Activated CD4-positive, alpha-beta T cell treated with anti-CD3 and anti-CD28 coated beads, Interleukin-2, amount 10 ng/mL, durations not matched to agents 7 days and 5 days (primary cell): ENCODE results near the gene P2RX5. TPM values are rescaled to one million over a fixed set of nuclear protein-coding genes. Genes with fewer than 3 reads are reported as not detected.
"Not testable (repeated sequence)": the region's sequence is repeated elsewhere in the genome, so short reads cannot be mapped to it uniquely, and the experiment has no call there.

Source experiments
- CTCF ChIA-PET: fragments of 350-600 bp; sonication (Branson Sonifier 250); formaldehyde crosslinking; loops from one replicate; lab custom pipeline; 2021; ENCODE audit warnings: antibody characterized with exemption; lab: Charles Lee
- POLR2A ChIA-PET: fragments of 350-600 bp; sonication (Branson Sonifier 250); formaldehyde crosslinking; loops from one replicate; lab custom pipeline; 2021; ENCODE audit warnings: antibody characterized with exemption; lab: Charles Lee
- DNase-seq: peaks from one replicate; pipeline ENCODE4 v3.0.0-alpha.2; 2020
- H3K27ac Mint-ChIP-seq: one replicate; pipeline ENCODE4 v1.8.0; 2021; ENCODE audit warnings: mild to moderate bottlenecking, moderate library complexity, mixed read lengths
- H3K27me3 Mint-ChIP-seq: one replicate; pipeline ENCODE4 v1.8.0; 2021; ENCODE audit warnings: mixed read lengths
- H3K36me3 Mint-ChIP-seq: one replicate; pipeline ENCODE4 v1.8.0; 2021; ENCODE audit warnings: low read depth, mixed read lengths
- H3K4me1 Mint-ChIP-seq: one replicate; pipeline ENCODE4 v1.8.0; 2021; ENCODE audit warnings: mixed read lengths
- H3K4me3 Mint-ChIP-seq: one replicate; pipeline ENCODE4 v1.8.0; 2021; ENCODE audit warnings: mild to moderate bottlenecking, moderate library complexity, mixed read lengths
- H3K9me3 Mint-ChIP-seq: one replicate; pipeline ENCODE4 v1.8.0; 2021; ENCODE audit warnings: mixed read lengths
- total RNA-seq, 2 experiments: library from RNA; stranded (reverse); gene quantifications; one replicate each; pipeline ENCODE4 v1.2.3, GENCODE V29; 2021

The P2RX5 gene
- total RNA-seq, 2 experiments from 2014 or later: 33.6 to 39.4 TPM

DNA sequence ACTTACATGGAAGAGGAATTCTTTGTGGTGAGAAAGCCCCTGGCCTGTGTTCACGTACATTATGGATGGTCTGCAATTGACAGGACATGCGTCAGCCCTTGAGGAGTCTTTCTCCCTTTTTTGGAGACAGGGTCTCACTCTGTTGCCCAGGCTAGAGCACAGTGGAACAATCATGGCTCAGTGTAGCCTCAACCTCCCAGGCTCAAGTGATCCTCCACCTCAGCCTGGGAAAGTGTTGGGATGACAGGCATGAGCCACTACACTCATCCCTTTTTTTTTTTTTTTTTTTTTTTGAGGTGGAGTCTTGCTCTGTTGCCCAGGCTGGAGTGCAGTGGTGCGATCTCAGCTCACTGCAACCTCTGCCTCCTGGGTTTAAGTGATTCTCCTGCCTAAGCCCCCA is 32.1 kb upstream of the P2RX5 start:
- H3K27ac Mint-ChIP-seq, H3K27me3 Mint-ChIP-seq, H3K4me3 Mint-ChIP-seq, H3K9me3 Mint-ChIP-seq, POLR2A ChIA-PET, DNase-seq: not testable (repeated sequence)
- Mint-ChIP-seq H3K4me1 (peaks cover 37% of the 10 kb centered on the region), H3K36me3 (peaks cover 34% of the 10 kb centered on the region)
- CTCF ChIA-PET: interaction anchor here (1.3 to 4.9 kb wide), 3 partner anchors 11 to 116 kb away, joined by 3 to 40 read pairs (median 5); no protein-coding TSS in a partner anchor

DNA sequence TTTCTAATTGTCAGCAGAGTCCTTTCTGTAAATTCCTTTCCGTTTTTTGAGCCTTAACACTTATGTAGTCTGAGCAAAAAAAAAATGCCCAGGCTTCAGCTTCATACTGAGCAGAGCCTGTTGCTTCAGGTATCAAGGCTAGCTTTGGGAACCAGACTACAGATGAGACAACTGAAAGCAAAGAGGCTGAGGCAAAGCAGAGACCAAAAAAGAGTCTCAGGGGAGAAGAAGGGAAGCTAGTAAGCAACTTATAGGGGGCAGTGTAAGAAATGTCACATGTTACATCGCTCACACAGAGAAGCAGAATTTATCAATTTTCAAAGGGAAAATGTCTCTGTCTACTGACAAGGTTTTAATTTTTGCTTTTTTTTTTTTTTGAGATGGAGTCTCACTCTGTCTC is 31.1 kb upstream of the P2RX5 start:
- Mint-ChIP-seq H3K4me3 (no peak overlapping the region), H3K4me1 (peaks cover 44% of the 10 kb centered on the region), H3K9me3 (no peaks in the 10 kb centered on the region), H3K27ac (no peak overlapping the region), H3K27me3 (no peaks in the 10 kb centered on the region), H3K36me3 (peaks cover 40% of the 10 kb centered on the region)
- ChIA-PET POLR2A (no interaction called here), CTCF (interaction anchor here (2.3 to 4.9 kb wide), 2 partner anchors 12 to 44 kb away, joined by 5 to 40 read pairs; no protein-coding TSS in a partner anchor)
- DNase-seq: no peak

DNA sequence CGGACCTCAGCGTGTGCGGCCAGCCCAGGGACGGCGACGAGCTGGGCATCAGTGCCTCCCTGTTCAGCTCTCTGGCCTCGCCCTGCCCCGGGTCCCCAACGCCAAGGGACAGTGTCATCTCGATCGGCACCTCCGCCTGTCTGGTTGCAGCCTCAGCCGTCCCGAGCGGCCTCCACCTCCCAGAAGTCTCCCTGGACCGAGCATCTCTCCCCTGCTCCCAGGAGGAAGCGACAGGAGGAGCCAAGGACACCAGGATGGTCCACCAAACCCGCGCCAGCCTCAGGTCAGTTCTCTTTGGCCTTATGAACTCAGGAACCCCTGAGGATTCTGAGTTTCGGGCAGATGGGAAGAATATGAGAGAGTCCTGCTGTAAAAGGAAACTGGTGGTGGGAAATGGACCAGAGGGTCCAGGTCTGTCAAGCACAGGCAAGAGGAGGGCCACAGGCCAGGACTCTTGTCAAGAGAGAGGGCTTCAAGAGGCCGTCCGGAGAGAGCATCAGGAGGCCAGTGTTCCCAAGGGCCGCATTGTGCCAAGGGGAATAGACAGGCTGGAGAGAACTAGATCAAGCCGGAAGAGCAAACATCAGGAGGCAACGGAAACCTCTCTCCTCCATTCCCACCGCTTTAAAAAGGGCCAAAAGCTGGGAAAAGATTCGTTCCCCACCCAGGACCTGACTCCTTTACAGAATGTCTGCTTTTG is 28.6 kb upstream of the P2RX5 start:
- Mint-ChIP-seq H3K9me3 (no peaks in the 10 kb centered on the region), H3K27me3 (no peaks in the 10 kb centered on the region), H3K4me3 (peak overlapping the region; percentile 95), H3K36me3 (peaks cover 57% of the 10 kb centered on the region), H3K27ac (peak overlapping the region; percentile 84), H3K4me1 (peaks cover 65% of the 10 kb centered on the region)
- no peak for DNase-seq
- ChIA-PET POLR2A (interaction anchor here (1.7 kb wide), 1 partner anchor 14 kb away, joined by 5 read pairs; no protein-coding TSS in a partner anchor), CTCF (interaction anchor here (0.8 to 3.1 kb wide), 9 partner anchors 12 to 169 kb away, joined by 3 to 31 read pairs (median 5); partner anchors contain the start of genes CAMKK1 and NCBP3)

DNA sequence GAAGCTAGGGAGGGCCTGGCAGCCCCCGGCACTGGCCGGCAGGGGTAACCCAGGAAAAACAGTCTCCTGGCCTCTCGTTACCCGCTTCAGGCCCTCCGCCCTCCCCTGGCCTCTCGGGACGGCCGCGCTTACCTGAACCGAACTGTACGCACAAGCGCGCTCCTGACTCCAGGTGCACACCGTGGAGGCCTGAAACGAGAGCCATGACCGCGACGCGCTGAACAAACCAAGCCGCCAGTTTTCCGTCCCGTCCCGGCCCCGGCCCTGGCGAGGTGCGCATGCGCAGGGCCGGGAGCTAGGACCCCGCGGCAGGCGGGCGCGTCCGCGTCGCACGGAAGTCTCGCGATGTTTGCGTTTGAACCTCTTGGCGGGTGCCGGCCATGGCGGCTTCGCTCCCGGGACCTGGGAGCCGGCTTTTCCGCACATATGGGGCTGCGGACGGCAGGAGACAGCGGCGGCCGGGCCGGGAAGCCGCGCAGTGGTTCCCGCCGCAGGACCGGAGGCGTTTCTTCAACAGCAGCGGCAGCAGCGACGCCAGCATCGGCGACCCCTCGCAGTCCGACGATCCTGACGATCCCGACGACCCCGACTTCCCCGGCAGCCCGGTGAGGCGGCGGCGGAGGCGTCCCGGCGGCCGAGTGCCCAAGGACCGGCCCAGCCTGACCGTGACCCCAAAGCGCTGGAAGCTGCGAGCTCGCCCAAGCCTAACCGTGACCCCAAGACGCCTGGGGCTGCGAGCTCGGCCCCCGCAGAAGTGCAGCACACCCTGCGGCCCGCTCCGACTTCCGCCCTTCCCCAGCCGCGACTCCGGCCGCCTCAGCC is 27.8 kb upstream of the P2RX5 start, which contains the start of gene HASPIN:
TSS of gene HASPIN (plus strand) at position 348 of the 822 bp plus-strand sequence. CDS start at position 381, 33 bp downstream.
- H3K9me3 Mint-ChIP-seq: no peaks in the 10 kb centered on the region
- CTCF ChIA-PET: interaction anchor here (0.5 to 3.1 kb wide), 20 partner anchors 9 to 1066 kb away, joined by 3 to 31 read pairs (median 4); partner anchors contain the start of genes CAMKK1, NCBP3 and P2RX5
- H3K4me3 Mint-ChIP-seq: peak within 1 kb of the TSS; percentile 95
- no peaks in the 10 kb centered on the region for H3K27me3 Mint-ChIP-seq
- H3K27ac Mint-ChIP-seq: peak within 1 kb of the TSS; percentile 89
- DNase-seq: peak; percentile 94
- POLR2A ChIA-PET: interaction anchor here (1.7 kb wide), 1 partner anchor 13 kb away, joined by 5 read pairs; no protein-coding TSS in a partner anchor
- H3K4me1 Mint-ChIP-seq: peaks cover 65% of the 10 kb centered on the region
- H3K36me3 Mint-ChIP-seq: peaks cover 57% of the 10 kb centered on the region

DNA sequence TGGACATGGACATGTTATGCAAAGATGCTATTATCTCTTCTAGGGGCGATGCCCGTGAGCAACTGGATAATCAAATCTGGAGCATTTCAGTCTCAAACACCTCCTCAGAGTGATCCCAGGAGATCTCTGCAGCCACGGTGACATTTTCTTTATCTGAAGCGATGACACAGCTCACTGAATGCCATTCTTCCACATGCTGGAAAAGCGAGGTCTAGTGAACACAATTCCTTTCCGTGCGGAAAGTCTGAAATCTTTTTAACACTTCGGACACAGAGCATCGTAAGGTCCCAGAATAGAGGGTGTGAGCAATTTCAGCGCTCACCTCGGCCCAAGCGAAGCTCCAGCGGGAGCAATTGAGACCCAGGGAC is 27.2 kb upstream of the P2RX5 start:
- Mint-ChIP-seq H3K4me1 (peaks cover 71% of the 10 kb centered on the region), H3K36me3 (peaks cover 63% of the 10 kb centered on the region)
- CTCF ChIA-PET: interaction anchor here (0.7 to 3.1 kb wide), 17 partner anchors 8 to 1067 kb away, joined by 3 to 31 read pairs (median 5); partner anchors contain the start of genes NCBP3 and P2RX5

DNA sequence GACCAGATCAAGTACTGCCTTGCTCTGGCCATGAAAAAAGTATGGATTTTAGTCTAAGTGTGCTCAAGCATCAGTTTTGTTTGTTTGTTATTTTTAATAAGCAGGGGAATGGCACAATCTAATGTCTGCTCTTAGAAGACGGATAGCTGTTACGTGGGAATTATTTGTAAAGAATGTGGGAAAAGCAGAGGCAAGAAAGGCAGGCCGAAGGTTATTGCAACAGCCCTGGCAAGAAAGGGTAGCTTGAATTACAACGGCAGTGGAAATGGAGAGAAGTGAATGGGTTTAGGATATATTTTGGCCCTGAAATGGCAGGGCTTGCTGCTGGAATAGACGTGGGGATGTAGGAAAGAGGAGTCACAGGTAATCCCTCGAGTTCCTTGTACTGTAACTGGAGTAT is 26.8 kb upstream of the P2RX5 start:
- CTCF ChIA-PET: interaction anchor here (0.7 to 3.1 kb wide), 13 partner anchors 8 to 123 kb away, joined by 3 to 31 read pairs (median 5); partner anchors contain the start of genes NCBP3 and P2RX5
- Mint-ChIP-seq H3K36me3 (peaks cover 62% of the 10 kb centered on the region), H3K4me1 (peaks cover 70% of the 10 kb centered on the region), H3K9me3 (no peaks in the 10 kb centered on the region), H3K4me3 (peak overlapping the region; percentile 95), H3K27ac (peak overlapping the region; percentile 89), H3K27me3 (no peaks in the 10 kb centered on the region)
- POLR2A ChIA-PET: interaction anchor here (1.7 kb wide), 1 partner anchor 12 kb away, joined by 5 read pairs; no protein-coding TSS in a partner anchor
- no peak for DNase-seq

More for the DNA sequence above, 27.2 kb upstream of the P2RX5 start:
- POLR2A ChIA-PET: interaction anchor here (1.7 kb wide), 1 partner anchor 12 kb away, joined by 5 read pairs; no protein-coding TSS in a partner anchor
- Mint-ChIP-seq H3K27me3 (no peaks in the 10 kb centered on the region), H3K27ac (peak overlapping the region; percentile 89), H3K9me3 (no peaks in the 10 kb centered on the region), H3K4me3 (peak overlapping the region; percentile 95)
- DNase-seq: no peak

DNA sequence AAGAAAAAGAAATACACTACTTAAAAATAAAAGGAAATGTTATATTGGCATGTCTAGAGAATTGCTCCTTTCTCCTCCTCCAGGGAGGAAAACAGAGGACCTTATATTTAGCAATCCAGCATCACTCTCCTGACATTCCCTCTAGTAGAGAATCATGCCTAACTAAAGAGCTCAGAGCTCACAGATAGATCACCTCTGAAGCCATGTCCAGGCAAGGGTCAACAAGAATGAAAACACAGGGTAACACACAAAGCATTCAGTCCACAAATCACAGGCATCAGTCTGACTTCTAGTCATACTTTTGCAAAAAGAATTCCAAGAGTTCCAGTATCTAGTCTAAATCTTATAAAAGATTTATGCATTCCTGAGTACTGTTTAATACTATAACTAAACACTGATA is 23.3 kb upstream of the P2RX5 start:
- Mint-ChIP-seq H3K4me1 (peaks cover 65% of the 10 kb centered on the region), H3K4me3 (no peak overlapping the region), H3K27ac (peak overlapping the region; percentile 34), H3K27me3 (no peaks in the 10 kb centered on the region), H3K9me3 (no peaks in the 10 kb centered on the region), H3K36me3 (peaks cover 66% of the 10 kb centered on the region)
- DNase-seq: no peak
- ChIA-PET CTCF (interaction anchor here (1.7 kb wide), 1 partner anchor 8 kb away, joined by 4 read pairs; no protein-coding TSS in a partner anchor), POLR2A (interaction anchor here (1.2 kb wide), 1 partner anchor 8 kb away, joined by 4 read pairs; no protein-coding TSS in a partner anchor)

DNA sequence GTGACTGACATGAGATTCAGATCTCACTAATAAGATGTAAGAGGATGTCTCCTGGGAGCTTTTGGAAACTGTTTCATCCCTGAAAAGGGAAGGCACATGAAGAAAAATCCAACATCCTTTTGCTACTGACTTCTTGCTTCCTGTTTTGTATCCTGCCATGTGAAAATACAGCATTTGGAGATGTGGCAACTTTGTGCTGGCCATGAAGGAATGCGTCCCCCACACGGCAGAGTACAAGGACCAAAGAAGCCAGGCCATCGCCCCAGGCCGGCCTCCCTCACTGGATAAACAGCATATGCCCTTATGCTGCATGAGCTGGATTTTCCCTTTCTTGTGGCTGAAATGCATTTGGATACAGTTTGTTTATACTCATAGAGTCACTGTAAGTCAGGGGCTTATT is 22.2 kb upstream of the P2RX5 start:
- no peak for DNase-seq
- H3K4me1 Mint-ChIP-seq: peaks cover 68% of the 10 kb centered on the region
- H3K9me3 Mint-ChIP-seq: no peaks in the 10 kb centered on the region
- H3K27ac Mint-ChIP-seq: no peak overlapping the region
- ChIA-PET POLR2A (no interaction called here), CTCF (interaction anchor here (1.3 to 3.6 kb wide), 3 partner anchors 11 to 127 kb away, joined by 3 to 13 read pairs (median 5); partner anchors contain the start of gene NCBP3)
- peaks cover 69% of the 10 kb centered on the region for H3K36me3 Mint-ChIP-seq
- no peak overlapping the region for H3K4me3 Mint-ChIP-seq
- H3K27me3 Mint-ChIP-seq: no peaks in the 10 kb centered on the region

DNA sequence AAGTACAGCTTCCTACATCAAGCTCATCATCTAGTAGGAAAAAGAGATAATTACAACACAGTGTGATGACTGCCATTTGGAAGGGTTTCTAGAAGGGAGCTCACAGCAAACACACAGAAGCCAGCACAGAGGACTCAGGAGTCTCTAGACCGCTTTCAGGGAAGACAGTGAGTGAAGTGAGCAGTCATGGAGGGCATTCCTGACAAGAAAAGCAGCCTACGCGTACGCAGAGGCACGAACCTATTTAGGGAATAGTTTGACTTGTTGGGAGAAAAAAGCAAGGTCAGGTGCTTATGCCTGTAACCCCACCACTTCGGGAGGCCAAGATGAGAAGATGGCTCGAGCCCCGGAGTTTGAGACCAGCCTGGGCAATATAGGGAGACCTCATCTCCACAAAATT is 19.3 kb upstream of the P2RX5 start:
- H3K4me1 Mint-ChIP-seq: peaks cover 72% of the 10 kb centered on the region
- H3K27ac Mint-ChIP-seq: no peak overlapping the region
- no peak overlapping the region for H3K4me3 Mint-ChIP-seq
- no peak for DNase-seq
- POLR2A ChIA-PET: no interaction called here
- H3K27me3 Mint-ChIP-seq: no peaks in the 10 kb centered on the region
- H3K36me3 Mint-ChIP-seq: peaks cover 68% of the 10 kb centered on the region
- H3K9me3 Mint-ChIP-seq: no peaks in the 10 kb centered on the region
- CTCF ChIA-PET: interaction anchor here (1.0 to 3.6 kb wide), 3 partner anchors 8 to 131 kb away, joined by 4 to 13 read pairs (median 4); partner anchors contain the start of genes HASPIN and NCBP3

DNA sequence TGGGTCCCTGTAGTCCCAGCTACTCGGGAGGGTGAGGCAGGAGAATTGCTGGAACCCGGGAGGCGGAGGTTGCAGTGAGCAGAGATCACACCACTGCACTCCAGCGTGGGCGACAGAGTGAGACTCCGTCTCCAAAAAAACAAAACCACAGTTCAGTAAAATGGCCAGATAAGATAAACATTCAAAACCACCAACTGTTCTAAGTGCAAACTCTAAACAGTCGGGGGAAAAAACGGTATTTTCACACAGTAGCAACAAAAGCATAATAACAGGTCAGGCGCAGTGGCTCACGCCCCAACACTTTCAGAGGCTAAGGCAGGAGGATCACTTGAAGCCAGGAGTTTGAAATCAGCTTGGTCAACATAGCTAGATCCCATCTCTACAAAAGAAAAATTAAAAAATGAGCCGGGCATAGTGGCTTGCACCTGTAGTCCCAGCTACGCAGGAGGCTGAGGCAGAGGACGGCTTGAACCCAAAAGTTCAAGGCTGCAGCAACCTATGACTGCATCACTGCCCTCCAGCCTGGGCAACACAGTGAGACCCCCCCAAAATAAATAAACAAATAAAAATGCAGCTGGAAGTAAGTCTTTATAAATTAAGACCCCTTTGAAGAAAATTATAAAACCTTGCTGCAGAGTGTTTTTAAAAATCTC is 17.0 kb upstream of the P2RX5 start:
- CTCF ChIA-PET: interaction anchor here (1.2 to 2.2 kb wide), 3 partner anchors 10 to 25 kb away, joined by 3 to 7 read pairs (median 5); partner anchors contain the start of gene HASPIN
- Mint-ChIP-seq H3K27me3 (no peaks in the 10 kb centered on the region), H3K27ac (peak overlapping the region; percentile 90), H3K9me3 (no peaks in the 10 kb centered on the region), H3K36me3 (peaks cover 55% of the 10 kb centered on the region), H3K4me1 (peaks cover 73% of the 10 kb centered on the region), H3K4me3 (peak overlapping the region; percentile 43)
- POLR2A ChIA-PET: no interaction called here
- no peak for DNase-seq

DNA sequence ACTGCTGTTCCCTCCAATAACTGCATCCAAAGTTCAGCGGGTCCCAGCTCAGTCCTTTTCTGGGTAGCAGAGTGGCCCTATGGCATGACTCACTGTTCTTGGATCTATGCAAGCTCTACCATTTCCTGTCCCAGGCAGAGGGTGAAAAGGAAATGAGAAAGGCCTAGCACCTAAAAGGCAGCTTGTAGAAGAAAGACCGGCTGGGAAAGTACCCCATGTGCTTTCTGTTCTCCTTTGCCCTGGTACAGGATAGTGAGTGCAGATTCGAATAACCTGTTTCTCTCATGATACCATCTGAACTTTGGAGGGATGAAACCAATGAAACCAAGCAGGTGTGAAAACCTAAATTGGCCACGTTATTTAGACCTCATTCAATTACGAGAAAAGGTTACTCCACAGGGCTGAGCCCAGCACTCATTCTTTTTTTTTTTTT is 15.0 kb upstream of the P2RX5 start:
- ChIA-PET POLR2A (interaction anchor here (0.6 to 1.2 kb wide), 4 partner anchors 9 to 15 kb away, joined by 3 to 5 read pairs (median 4); partner anchors contain the start of genes HASPIN and P2RX5), CTCF (interaction anchor here (1.1 to 2.1 kb wide), 5 partner anchors 9 to 28 kb away, joined by 4 to 16 read pairs (median 5); partner anchors contain the start of gene HASPIN)
- Mint-ChIP-seq H3K9me3 (no peaks in the 10 kb centered on the region), H3K27me3 (no peaks in the 10 kb centered on the region), H3K4me3 (peak overlapping the region; percentile 66), H3K36me3 (peaks cover 37% of the 10 kb centered on the region), H3K27ac (peak overlapping the region; percentile 95), H3K4me1 (peaks cover 65% of the 10 kb centered on the region)
- DNase-seq: peak; percentile 88
